ACC112 (cell line): ENCODE data around the gene ZNF280D.

Experiments
- H2AFZ ChIP-seq: fragments of 200-600 bp; sonication (generic); one replicate; pipeline ENCODE4 v1.6.0; 2017; ENCODE audit warnings: antibody characterized with exemption, low read length; ENCODE audit not compliant: unreplicated experiment
- H3K27ac ChIP-seq: fragments of 200-600 bp; sonication (generic); 2 replicates; pipeline ENCODE4 v1.5.1; 2014; ENCODE audit warnings: low read depth, mild to moderate bottlenecking, antibody characterized with exemption, low read length, moderate library complexity
- H3K27me3 ChIP-seq: fragments of 200-600 bp; sonication (generic); 2 replicates; pipeline ENCODE4 v1.6.1; 2014; ENCODE audit warnings: mild to moderate bottlenecking, antibody characterized with exemption, low read length, moderate library complexity, mixed read lengths; ENCODE audit not compliant: insufficient read depth
- H3K36me3 ChIP-seq: fragments of 200-600 bp; sonication (generic); 2 replicates; pipeline ENCODE4 v1.6.1; 2016; ENCODE audit warnings: mild to moderate bottlenecking, antibody characterized with exemption, low read length, moderate library complexity, mixed read lengths; ENCODE audit not compliant: insufficient read depth
- H3K4me1 ChIP-seq: fragments of 200-600 bp; sonication (generic); one replicate; pipeline ENCODE4 v1.6.1; 2016; ENCODE audit warnings: low read length, mixed read lengths; ENCODE audit not compliant: insufficient read depth, unreplicated experiment, control insufficient read depth
- H3K4me3 ChIP-seq: fragments of 200-600 bp; sonication (generic); 2 replicates; pipeline ENCODE4 v1.5.1; 2014; ENCODE audit warnings: mild to moderate bottlenecking, low read depth, low read length
- H3K79me2 ChIP-seq: fragments of 200-600 bp; sonication (generic); one replicate; pipeline ENCODE4 v1.6.0; 2016; ENCODE audit warnings: low read length; ENCODE audit not compliant: control insufficient read depth, unreplicated experiment, insufficient read depth

Gene ZNF280D

DNA sequence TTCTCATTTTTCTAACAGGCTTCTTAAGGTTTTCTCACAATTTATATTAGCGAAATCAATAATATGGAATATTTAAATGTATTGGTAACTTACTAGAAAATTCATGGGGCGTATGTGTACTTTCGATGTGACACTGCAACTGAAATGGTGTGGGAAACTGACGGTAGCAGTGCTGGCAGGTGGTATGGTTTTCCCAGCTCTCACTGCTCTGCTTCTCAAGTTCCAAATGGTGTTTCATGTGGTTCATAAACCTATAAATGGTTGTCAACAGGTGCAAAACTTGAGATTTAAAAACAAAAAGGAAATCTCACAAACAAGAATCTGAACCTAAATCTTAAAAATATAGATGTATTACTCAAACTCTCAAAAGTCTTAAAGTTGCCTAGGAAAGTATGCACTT, 54.7 kb downstream of the ZNF280D start:
- no peak overlapping the region for H2AFZ ChIP-seq
- no peak overlapping the region for H3K4me3 ChIP-seq
- no peaks in the 10 kb centered on the region for H3K4me1 ChIP-seq
- no peak overlapping the region for H3K27ac ChIP-seq
- no peaks in the 10 kb centered on the region for H3K27me3 ChIP-seq
- H3K79me2 ChIP-seq: no peaks in the 10 kb centered on the region
- peaks cover 10% of the 10 kb centered on the region for H3K36me3 ChIP-seq

DNA sequence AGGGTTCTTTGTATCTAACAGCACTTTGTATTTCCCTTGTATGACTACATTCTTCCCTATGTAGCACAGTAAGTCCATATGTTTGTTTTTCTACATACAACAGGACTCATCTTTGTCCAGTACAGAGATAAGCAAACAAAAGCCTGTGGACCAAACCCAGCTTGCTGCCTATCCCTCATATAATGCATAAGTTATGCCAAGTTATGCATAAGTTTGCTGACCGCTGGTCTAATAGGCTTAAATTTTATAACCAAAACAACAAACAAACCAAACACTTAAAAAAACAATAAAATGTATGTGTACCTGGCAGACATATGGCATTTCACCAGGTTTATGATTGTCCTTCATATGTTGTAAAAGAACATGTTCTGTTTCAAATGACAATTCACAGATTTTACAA, 56.0 kb downstream of the ZNF280D start:
- no peak overlapping the region for H3K4me3 ChIP-seq
- H2AFZ ChIP-seq: no peak overlapping the region
- H3K79me2 ChIP-seq: no peaks in the 10 kb centered on the region
- no peaks in the 10 kb centered on the region for H3K4me1 ChIP-seq
- peaks cover 10% of the 10 kb centered on the region for H3K36me3 ChIP-seq
- H3K27me3 ChIP-seq: no peaks in the 10 kb centered on the region
- H3K27ac ChIP-seq: no peak overlapping the region

DNA sequence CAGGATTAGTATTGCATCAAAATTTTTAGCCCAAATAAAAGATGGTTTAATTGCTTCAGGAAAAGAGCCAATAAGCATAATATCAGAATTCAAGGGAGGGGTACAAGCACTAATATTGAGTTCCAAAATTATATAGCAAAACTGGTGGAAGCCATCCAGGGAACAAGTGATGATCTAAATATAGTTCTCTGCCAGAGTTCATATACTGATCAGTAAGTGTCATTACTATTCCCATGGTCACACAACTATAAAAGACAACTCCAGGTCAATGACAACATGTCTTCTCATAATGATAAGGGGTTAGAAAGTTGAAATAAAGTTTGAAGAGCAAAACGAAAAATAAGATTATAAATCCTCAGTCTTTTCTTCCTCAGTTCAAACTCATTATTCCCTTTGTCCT, 57.4 kb downstream of the ZNF280D start:
- H3K4me1 ChIP-seq: no peaks in the 10 kb centered on the region
- no peak overlapping the region for H3K4me3 ChIP-seq
- H3K79me2 ChIP-seq: no peaks in the 10 kb centered on the region
- no peaks in the 10 kb centered on the region for H3K27me3 ChIP-seq
- H3K36me3 ChIP-seq: peaks cover 10% of the 10 kb centered on the region
- no peak overlapping the region for H3K27ac ChIP-seq
- no peak overlapping the region for H2AFZ ChIP-seq

GRCh38 chr15:56674857-56675256, 58.5 kb downstream of the ZNF280D start:
- H3K79me2 ChIP-seq: no peaks in the 10 kb centered on the region
- H3K4me1 ChIP-seq: no peaks in the 10 kb centered on the region

DNA sequence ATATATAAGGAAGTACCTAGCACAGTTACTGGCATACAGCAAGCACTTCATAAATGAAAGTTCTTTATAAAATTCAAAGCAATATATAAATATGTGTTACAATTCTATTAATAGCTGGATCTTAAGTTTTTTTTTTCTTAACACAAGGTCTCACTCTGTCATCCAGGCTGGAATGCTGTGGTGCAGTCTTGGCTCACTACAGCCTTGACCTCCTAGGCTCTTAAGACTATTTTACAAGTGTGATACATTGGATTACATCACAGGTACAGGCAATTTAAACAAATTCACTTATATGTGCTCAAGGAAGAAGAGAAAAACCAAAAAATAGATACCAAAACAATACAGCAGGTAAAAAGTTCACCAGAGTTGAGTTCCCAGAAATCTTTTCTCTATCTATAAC, 60.6 kb downstream of the ZNF280D start:
- Histone ChIP-seq H3K36me3 (peaks cover 10% of the 10 kb centered on the region), H2AFZ (no peak overlapping the region), H3K79me2 (no peaks in the 10 kb centered on the region)

More at GRCh38 chr15:56674857-56675256, 58.5 kb downstream of the ZNF280D start:
- H3K27ac ChIP-seq: no peak overlapping the region
- no peak overlapping the region for H2AFZ ChIP-seq
- H3K4me3 ChIP-seq: no peak overlapping the region
- H3K27me3 ChIP-seq: no peaks in the 10 kb centered on the region
- H3K36me3 ChIP-seq: peaks cover 10% of the 10 kb centered on the region

GRCh38 chr15:56667517-56667916, 65.8 kb downstream of the ZNF280D start:
- Histone ChIP-seq H3K4me3 (no peak overlapping the region), H3K79me2 (no peaks in the 10 kb centered on the region), H3K27ac (no peak overlapping the region), H3K36me3 (peaks cover 12% of the 10 kb centered on the region), H3K4me1 (no peaks in the 10 kb centered on the region), H2AFZ (no peak overlapping the region), H3K27me3 (no peaks in the 10 kb centered on the region)

More for the DNA sequence above, 60.6 kb downstream of the ZNF280D start:
- no peaks in the 10 kb centered on the region for H3K27me3 ChIP-seq
- no peaks in the 10 kb centered on the region for H3K4me1 ChIP-seq
- H3K27ac ChIP-seq: no peak overlapping the region
- no peak overlapping the region for H3K4me3 ChIP-seq

DNA sequence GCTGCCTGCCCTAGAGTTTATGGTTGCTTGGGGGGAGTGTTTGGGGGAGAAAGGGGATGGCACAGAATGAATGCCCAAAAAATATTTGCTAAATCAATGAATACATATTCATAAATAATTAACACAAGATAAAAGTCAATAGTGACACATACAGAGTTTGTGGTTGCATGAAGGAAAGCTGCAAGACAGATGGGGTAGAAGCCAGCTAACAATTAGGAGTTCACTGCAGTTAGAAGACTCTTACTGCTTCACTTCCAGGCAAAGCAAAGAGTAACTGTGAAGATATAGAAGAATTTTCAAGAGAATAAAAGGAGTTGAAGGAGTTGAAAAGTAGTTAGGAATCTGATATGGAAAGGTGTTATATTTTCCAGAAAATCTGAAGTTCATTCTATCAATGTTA, 72.4 kb downstream of the ZNF280D start:
- Histone ChIP-seq H3K36me3 (peaks cover 14% of the 10 kb centered on the region), H3K27me3 (no peaks in the 10 kb centered on the region), H3K4me3 (no peak overlapping the region), H2AFZ (no peak overlapping the region), H3K4me1 (no peaks in the 10 kb centered on the region), H3K27ac (no peak overlapping the region), H3K79me2 (no peaks in the 10 kb centered on the region)

DNA sequence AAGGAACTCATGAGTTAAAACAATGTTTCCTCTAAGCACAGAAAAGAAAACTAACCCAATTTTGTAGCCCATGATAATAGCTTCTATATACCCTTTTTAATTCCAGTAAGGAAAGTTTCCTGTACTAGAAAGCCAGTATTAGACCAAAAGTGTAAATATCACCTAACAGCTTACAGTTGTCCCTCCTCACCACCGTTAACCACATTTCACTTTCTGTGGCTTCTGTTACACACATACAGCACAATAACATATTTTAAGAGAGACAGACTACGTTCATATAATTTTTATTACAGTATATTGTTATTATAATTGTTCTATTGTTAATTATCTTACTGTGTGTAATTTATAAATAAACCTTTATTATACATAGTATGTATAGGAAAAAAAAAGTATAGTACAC, 74.1 kb downstream of the ZNF280D start:
- Histone ChIP-seq H3K4me3 (no peak overlapping the region), H3K79me2 (no peaks in the 10 kb centered on the region), H3K27me3 (no peaks in the 10 kb centered on the region), H3K36me3 (peaks cover 8% of the 10 kb centered on the region; the same call in 1 of the 2 replicates), H2AFZ (no peak overlapping the region), H3K27ac (no peak overlapping the region), H3K4me1 (no peaks in the 10 kb centered on the region)

DNA sequence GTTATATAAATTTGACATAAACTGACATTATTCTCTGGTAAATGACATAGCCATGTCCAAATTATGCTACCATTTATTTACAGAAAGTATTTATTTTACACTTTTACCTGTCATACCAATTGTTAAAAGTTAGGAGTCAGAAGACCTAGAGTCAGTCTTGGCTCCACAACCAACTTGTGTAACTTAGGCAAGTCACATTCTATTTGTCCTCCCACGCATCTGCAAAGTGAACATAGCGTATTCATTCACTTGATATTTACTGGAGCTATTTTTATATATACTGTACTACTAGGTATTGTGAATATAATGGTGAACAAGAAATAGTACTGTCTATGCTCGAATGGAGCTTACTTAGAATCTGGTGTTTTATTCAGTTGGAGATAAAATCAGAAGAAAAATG, 78.7 kb downstream of the ZNF280D start:
- H2AFZ ChIP-seq: no peak overlapping the region
- H3K27ac ChIP-seq: no peak overlapping the region
- H3K36me3 ChIP-seq: peaks cover 19% of the 10 kb centered on the region

DNA sequence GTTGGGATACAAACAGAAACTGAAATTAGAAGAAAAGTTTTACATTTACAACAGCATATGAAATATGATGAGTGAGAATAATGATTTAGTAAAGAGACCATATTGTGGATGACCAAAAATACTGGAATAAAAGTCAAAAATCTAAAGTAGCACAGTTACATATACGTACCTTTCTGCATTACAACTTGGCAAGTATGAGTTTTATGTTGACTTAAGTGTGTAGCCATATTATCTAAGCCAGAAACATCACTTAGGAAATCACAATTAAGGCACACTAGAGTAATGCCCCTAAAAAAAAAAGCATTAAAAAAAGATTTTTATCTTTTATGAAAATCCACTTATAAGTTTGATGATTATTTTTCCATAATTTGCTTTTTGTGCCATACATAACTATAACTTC, 79.1 kb downstream of the ZNF280D start:
- Histone ChIP-seq H3K4me3 (no peak overlapping the region), H3K27me3 (no peaks in the 10 kb centered on the region), H2AFZ (no peak overlapping the region), H3K27ac (no peak overlapping the region), H3K4me1 (no peaks in the 10 kb centered on the region), H3K79me2 (no peaks in the 10 kb centered on the region), H3K36me3 (peaks cover 19% of the 10 kb centered on the region)

More for the DNA sequence above, 78.7 kb downstream of the ZNF280D start:
- H3K4me3 ChIP-seq: no peak overlapping the region
- no peaks in the 10 kb centered on the region for H3K4me1 ChIP-seq
- no peaks in the 10 kb centered on the region for H3K27me3 ChIP-seq
- no peaks in the 10 kb centered on the region for H3K79me2 ChIP-seq

GRCh38 chr15:56653787-56654186, 79.5 kb downstream of the ZNF280D start:
- Histone ChIP-seq H2AFZ (no peak overlapping the region), H3K4me1 (no peaks in the 10 kb centered on the region), H3K4me3 (no peak overlapping the region), H3K36me3 (peaks cover 19% of the 10 kb centered on the region), H3K79me2 (no peaks in the 10 kb centered on the region), H3K27ac (no peak overlapping the region), H3K27me3 (no peaks in the 10 kb centered on the region)
